ENCODE measurements around the gene ZNF462. TPM values are rescaled to one million over a fixed set of nuclear protein-coding genes. Genes with fewer than 3 reads are reported as not detected.

Gene ZNF462
- total and polyA plus RNA-seq, 4 donors = 0.35 to 2.1 (median 1.4) TPM

DNA sequence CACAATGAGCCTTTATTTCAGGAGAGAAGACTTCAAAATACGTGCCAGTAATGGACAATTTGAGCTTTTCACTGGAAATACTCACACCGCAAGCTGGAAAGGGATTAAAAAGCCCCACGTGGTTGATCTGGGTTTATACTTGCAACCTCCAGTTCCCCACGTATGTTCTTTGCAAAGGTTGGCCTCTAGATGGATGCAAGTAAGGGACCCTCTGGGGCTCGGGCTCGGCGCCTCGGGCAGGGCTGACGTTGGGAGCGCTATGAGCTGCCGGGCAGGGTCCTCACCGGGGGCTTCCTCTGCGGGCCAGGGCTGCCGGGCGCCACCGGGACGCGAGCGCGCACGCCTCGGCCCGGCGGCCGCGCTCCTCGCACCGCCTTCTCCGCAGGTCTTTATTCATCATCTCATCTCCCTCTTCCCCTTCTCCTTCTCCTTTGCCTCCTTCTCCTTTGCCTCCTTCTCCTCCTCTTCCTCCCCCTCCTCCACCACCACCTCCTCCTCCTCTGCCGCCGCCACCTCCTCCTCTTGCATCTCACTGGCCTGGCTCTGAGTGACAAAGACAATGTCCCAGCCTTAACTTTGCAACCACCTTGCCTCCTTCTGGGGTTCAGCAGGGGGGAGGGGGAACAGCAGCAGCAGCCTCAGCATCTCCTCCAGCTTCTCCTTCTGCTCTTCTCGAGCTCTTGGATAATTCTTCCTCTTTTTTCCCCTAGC is 701 bp upstream of the ZNF462 start:
- Histone ChIP-seq H3K27me3 (ENCODE audit: control insufficient read depth in 4 of 4, insufficient read depth in 4 of 4, low read length in 3 of 4) (peaks cover 0 to 18% (median 9%) of the 10 kb centered on the region in 4 donors), H3K27ac (ENCODE audit: low read depth in 1 of 2, low read length in 2 of 2) (peak overlapping the region; percentile 73 to 80), H3K4me3 (ENCODE audit: low read depth in 1 of 3, low read length in 3 of 3) (peak overlapping the region; percentile 50 to 67 (median 59)), H3K4me1 (ENCODE audit: control insufficient read depth in 4 of 4, insufficient read depth in 4 of 4, low read length in 3 of 4) (peaks cover 8 to 48% (median 33%) of the 10 kb centered on the region in 4 donors), H3K9ac (ENCODE audit: low read depth in 1 of 2, low read length in 2 of 2) (peak overlapping the region in 1 of 2 donors; percentile 24), H3K9me3 (ENCODE audit: control insufficient read depth in 4 of 4, low read length in 3 of 4) (no peaks in the 10 kb centered on the region), H3K36me3 (ENCODE audit: control insufficient read depth in 4 of 4, insufficient read depth in 3 of 4, low read depth in 1 of 4, low read length in 3 of 4) (no peaks in the 10 kb centered on the region)
- DNase-seq (ENCODE audit: low spot score) = no peak
- WGBS = 6% methylated on average over 32 of the region's 32 CpGs
- no peak for TF ChIP-seq MAX (IDR thresholded peaks at IDR 0.05)
- TF ChIP-seq, protein P1, sequence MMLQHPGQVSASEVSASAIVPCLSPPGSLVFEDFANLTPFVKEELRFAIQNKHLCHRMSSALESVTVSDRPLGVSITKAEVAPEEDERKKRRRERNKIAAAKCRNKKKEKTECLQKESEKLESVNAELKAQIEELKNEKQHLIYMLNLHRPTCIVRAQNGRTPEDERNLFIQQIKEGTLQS (IDR thresholded peaks at IDR 0.05) = no peak
- TF ChIP-seq YY1 (IDR thresholded peaks at IDR 0.05) = no peak
- TF ChIP-seq, protein P2, sequence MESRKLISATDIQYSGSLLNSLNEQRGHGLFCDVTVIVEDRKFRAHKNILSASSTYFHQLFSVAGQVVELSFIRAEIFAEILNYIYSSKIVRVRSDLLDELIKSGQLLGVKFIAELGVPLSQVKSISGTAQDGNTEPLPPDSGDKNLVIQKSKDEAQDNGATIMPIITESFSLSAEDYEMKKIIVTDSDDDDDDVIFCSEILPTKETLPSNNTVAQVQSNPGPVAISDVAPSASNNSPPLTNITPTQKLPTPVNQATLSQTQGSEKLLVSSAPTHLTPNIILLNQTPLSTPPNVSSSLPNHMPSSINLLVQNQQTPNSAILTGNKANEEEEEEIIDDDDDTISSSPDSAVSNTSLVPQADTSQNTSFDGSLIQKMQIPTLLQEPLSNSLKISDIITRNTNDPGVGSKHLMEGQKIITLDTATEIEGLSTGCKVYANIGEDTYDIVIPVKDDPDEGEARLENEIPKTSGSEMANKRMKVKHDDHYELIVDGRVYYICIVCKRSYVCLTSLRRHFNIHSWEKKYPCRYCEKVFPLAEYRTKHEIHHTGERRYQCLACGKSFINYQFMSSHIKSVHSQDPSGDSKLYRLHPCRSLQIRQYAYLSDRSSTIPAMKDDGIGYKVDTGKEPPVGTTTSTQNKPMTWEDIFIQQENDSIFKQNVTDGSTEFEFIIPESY (IDR thresholded peaks at IDR 0.05) = no peak
- no peak for TF ChIP-seq GABPA (IDR thresholded peaks at IDR 0.05 in 1 of 2, conservative IDR thresholded peaks at IDR 0.05 in 1 of 2)
- no peak for TF ChIP-seq FOXA2 (IDR thresholded peaks at IDR 0.05)

GRCh38 chr9:106864373-106865143 is 1.6 kb downstream of the ZNF462 start:
- H3K9ac ChIP-seq (ENCODE audit: low read depth in 1 of 2, low read length in 2 of 2) = no peak overlapping the region
- DNase-seq (ENCODE audit: low spot score) = no peak
- H3K27me3 ChIP-seq (ENCODE audit: control insufficient read depth in 4 of 4, insufficient read depth in 4 of 4, low read length in 3 of 4) = peaks cover 0 to 18% (median 9%) of the 10 kb centered on the region in 4 donors
- H3K9me3 ChIP-seq (ENCODE audit: control insufficient read depth in 4 of 4, low read length in 3 of 4) = no peaks in the 10 kb centered on the region
- H3K36me3 ChIP-seq (ENCODE audit: control insufficient read depth in 4 of 4, insufficient read depth in 3 of 4, low read depth in 1 of 4, low read length in 3 of 4) = no peaks in the 10 kb centered on the region
- peak overlapping the region in 2 of 3 donors; percentile 23 to 50 for H3K4me3 ChIP-seq (ENCODE audit: low read depth in 1 of 3, low read length in 3 of 3)
- peaks cover 13 to 60% (median 49%) of the 10 kb centered on the region in 4 donors for H3K4me1 ChIP-seq (ENCODE audit: control insufficient read depth in 4 of 4, insufficient read depth in 4 of 4, low read length in 3 of 4)
- peak overlapping the region; percentile 73 to 80 for H3K27ac ChIP-seq (ENCODE audit: low read depth in 1 of 2, low read length in 2 of 2)
- WGBS = 27% methylated on average over 11 of the region's 11 CpGs
- TF ChIP-seq, protein P2 (IDR thresholded peaks at IDR 0.05) = no peak
- TF ChIP-seq YY1 (IDR thresholded peaks at IDR 0.05) (no peak), EGR1 (IDR thresholded peaks at IDR 0.05; ENCODE audit: low read depth in 2 of 2) (no peak), RAD21 (IDR thresholded peaks at IDR 0.05) (no peak), NR2F2 (IDR thresholded peaks at IDR 0.05) (no peak), SP1 (IDR thresholded peaks at IDR 0.05) (no peak), FOXA1 (IDR thresholded peaks at IDR 0.05) (no peak), TAF1 (conservative IDR thresholded peaks at IDR 0.05) (no peak), RXRA (IDR thresholded peaks at IDR 0.05) (no peak), HNF4G (IDR thresholded peaks at IDR 0.05) (no peak), HNF4A (conservative IDR thresholded peaks at IDR 0.05) (no peak), FOXA2 (IDR thresholded peaks at IDR 0.05) (no peak), MAX (IDR thresholded peaks at IDR 0.05) (no peak), GABPA (IDR thresholded peaks at IDR 0.05 in 1 of 2, conservative IDR thresholded peaks at IDR 0.05 in 1 of 2) (no peak), JUND (IDR thresholded peaks at IDR 0.05) (no peak)
- TF ChIP-seq, protein P3, sequence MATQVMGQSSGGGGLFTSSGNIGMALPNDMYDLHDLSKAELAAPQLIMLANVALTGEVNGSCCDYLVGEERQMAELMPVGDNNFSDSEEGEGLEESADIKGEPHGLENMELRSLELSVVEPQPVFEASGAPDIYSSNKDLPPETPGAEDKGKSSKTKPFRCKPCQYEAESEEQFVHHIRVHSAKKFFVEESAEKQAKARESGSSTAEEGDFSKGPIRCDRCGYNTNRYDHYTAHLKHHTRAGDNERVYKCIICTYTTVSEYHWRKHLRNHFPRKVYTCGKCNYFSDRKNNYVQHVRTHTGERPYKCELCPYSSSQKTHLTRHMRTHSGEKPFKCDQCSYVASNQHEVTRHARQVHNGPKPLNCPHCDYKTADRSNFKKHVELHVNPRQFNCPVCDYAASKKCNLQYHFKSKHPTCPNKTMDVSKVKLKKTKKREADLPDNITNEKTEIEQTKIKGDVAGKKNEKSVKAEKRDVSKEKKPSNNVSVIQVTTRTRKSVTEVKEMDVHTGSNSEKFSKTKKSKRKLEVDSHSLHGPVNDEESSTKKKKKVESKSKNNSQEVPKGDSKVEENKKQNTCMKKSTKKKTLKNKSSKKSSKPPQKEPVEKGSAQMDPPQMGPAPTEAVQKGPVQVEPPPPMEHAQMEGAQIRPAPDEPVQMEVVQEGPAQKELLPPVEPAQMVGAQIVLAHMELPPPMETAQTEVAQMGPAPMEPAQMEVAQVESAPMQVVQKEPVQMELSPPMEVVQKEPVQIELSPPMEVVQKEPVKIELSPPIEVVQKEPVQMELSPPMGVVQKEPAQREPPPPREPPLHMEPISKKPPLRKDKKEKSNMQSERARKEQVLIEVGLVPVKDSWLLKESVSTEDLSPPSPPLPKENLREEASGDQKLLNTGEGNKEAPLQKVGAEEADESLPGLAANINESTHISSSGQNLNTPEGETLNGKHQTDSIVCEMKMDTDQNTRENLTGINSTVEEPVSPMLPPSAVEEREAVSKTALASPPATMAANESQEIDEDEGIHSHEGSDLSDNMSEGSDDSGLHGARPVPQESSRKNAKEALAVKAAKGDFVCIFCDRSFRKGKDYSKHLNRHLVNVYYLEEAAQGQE (IDR thresholded peaks at IDR 0.05) = no peak

All from liver (tissue), 9 donors.